Activated T-helper 17 cell treated with anti-CD3 and anti-CD28 coated beads, Interleukin-2, amount 50 U/mL, for 72 hours (primary cell): ENCODE results near the gene KRTAP5-11. TPM values are rescaled to one million over a fixed set of nuclear protein-coding genes. Genes with fewer than 3 reads are reported as not detected.
"Not testable (repeated sequence)": the region's sequence is repeated elsewhere in the genome, so short reads cannot be mapped to it uniquely, and the experiment has no call there.

Source experiments
- ATAC-seq: fragments of 150-1000 bp; cut with Tn5 transposase; replicated peaks from 2 replicates; pipeline ENCODE4 v1.10.0; 2021; ENCODE audit warnings: mild to moderate bottlenecking, moderate library complexity
- H3K27ac Mint-ChIP-seq: one replicate; pipeline ENCODE4 v1.8.0; 2022; ENCODE audit warnings: mixed read lengths
- H3K27me3 Mint-ChIP-seq: one replicate; pipeline ENCODE4 v1.8.0; 2022; ENCODE audit warnings: mixed read lengths
- H3K36me3 Mint-ChIP-seq: one replicate; pipeline ENCODE4 v1.8.0; 2022; ENCODE audit warnings: low read depth, mild to moderate bottlenecking, mixed read lengths
- H3K4me1 Mint-ChIP-seq: one replicate; pipeline ENCODE4 v1.8.0; 2022; ENCODE audit warnings: mixed read lengths
- H3K4me3 Mint-ChIP-seq: one replicate; pipeline ENCODE4 v1.8.0; 2022; ENCODE audit warnings: mild to moderate bottlenecking, mixed read lengths
- H3K9me3 Mint-ChIP-seq: one replicate; pipeline ENCODE4 v1.8.0; 2022; ENCODE audit warnings: mixed read lengths
- total RNA-seq, 2 donors: library from RNA; stranded (reverse); gene quantifications; one replicate each; pipeline ENCODE4 v1.2.3, GENCODE V29; 2022

KRTAP5-11 gene
- total RNA-seq, 2 donors from 2014 or later: not detected

DNA sequence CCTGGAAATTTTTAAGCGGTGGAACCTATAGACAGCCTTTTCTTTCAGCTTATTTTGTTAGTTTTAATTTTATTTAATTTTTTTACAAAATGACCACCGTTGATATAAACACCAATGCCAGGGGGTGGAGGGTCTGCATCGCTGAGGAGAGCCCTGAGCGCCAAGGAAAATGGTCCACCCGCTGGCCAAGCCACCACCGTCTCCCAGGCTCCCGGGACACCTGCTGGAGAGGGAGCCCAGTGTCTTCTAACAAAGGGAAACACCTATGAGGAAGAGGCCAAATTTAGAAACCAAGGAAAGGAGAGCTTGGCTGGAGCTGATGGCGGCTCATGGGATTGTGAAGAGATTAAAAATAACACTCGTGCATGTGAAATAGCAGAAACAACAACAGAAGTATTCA is 45.1 kb downstream of the KRTAP5-11 start:
- H3K9me3 Mint-ChIP-seq: peaks cover 5% of the 10 kb centered on the region
- no peak for ATAC-seq
- peaks cover 5% of the 10 kb centered on the region for H3K4me1 Mint-ChIP-seq
- no peak overlapping the region for H3K4me3 Mint-ChIP-seq
- no peaks in the 10 kb centered on the region for H3K36me3 Mint-ChIP-seq
- H3K27ac Mint-ChIP-seq: no peak overlapping the region
- H3K27me3 Mint-ChIP-seq: peaks cover 32% of the 10 kb centered on the region

DNA sequence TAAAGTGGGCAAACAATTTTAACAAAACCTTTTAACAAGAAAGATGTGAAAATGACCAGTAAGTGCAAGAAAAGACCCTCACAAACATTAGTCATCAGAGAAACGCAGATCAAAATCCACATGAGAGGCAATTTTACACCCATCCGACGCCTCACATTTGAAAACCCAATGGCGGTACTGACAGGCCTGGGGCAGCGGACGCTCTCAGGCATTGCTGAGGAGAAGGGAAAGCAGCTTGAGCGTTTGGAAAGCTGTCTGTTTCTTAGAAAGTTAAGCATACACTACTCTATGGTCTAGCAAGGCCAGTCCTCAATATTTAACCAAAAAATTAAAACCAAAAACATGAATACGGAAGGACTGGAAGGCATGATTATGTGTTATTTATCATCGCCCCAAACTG is 46.9 kb downstream of the KRTAP5-11 start:
- H3K4me1 Mint-ChIP-seq: no peaks in the 10 kb centered on the region
- H3K27ac Mint-ChIP-seq: no peak overlapping the region
- H3K9me3 Mint-ChIP-seq: no peaks in the 10 kb centered on the region
- peaks cover 19% of the 10 kb centered on the region for H3K27me3 Mint-ChIP-seq
- H3K36me3 Mint-ChIP-seq: no peaks in the 10 kb centered on the region
- no peak overlapping the region for H3K4me3 Mint-ChIP-seq
- ATAC-seq: no peak

DNA sequence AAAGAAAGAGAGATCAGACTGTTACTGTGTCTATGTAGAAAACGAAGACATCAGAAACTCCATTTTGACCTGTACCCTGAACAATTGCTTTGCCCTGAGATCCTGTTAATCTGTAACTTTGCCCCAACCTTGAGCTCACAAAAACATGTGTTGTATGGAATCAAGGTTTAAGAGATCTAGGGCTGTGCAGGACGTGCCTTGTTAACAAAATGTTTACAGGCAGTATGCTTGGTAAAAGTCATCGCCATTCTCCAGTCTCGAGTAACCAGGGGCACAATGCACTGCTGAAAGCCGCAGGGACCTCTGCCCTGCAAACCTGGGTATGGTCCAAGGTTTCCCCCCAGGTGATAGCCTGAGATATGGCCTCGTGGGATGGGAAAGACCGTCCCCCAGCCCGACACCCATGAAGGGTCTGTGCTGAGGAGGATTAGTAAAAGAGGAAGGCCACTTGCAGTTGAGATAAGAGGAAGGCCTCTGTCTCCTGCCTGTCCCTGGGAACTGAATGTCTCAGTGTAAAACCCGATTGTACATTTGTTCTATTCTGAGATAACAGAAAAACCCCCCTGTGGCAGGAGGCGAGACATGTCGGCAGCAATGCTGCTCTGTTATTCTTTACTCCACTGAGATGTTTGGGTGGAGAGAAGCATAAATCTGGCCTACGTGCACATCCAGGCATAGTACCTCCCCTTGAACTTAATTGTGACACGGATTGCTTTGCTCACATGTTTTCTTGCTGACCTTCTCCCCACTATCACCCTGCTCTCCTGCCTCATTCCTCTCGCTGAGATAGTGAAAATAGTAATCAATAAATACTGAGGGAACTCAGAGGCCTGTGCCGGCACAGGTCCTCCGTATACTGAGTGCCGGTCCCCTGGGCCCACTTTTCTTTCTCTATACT is 47.7 kb downstream of the KRTAP5-11 start:
- not testable (repeated sequence) for H3K4me3 Mint-ChIP-seq, ATAC-seq, H3K27ac Mint-ChIP-seq, H3K9me3 Mint-ChIP-seq, H3K36me3 Mint-ChIP-seq, H3K4me1 Mint-ChIP-seq
- H3K27me3 Mint-ChIP-seq: peaks cover 17% of the 10 kb centered on the region

DNA sequence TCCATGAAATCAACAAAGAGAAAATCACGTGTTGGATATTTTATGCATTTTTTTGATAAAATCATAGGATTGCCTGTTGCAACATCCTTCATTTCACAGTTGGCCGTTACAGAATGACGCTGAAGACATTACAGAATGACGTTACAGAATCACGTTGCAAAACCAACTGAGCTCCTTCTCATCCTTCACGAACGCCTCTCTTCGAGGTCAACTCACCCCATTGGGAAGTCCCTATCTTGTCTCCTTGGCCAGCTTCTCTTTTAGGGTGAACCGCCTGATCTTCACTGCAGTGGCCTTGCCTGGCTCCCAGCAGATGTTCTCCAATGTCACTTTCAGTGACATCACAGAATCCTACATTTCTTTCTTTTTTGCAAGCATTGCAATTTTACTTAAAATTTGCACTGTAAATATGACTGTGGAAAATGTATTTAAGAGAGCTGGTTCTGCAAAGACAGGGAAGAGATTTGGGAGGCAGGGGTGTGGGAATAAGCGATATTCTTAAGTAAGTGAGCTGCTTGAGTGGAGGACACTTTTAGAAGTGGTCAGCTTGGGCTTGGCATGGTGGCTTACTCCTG is 50.6 kb downstream of the KRTAP5-11 start:
- H3K27me3 Mint-ChIP-seq: peaks cover 8% of the 10 kb centered on the region
- no peak for ATAC-seq
- H3K27ac Mint-ChIP-seq: no peak overlapping the region
- no peaks in the 10 kb centered on the region for H3K36me3 Mint-ChIP-seq
- no peaks in the 10 kb centered on the region for H3K4me1 Mint-ChIP-seq
- no peak overlapping the region for H3K4me3 Mint-ChIP-seq
- H3K9me3 Mint-ChIP-seq: no peaks in the 10 kb centered on the region

Other genes starting within 250 kb of the KRTAP5-11 start
- 10 to 100 TPM; 38.8 to 67.1 TPM for gene DHCR7, start 134.5 kb downstream of the KRTAP5-11 start, total RNA-seq
- 100 to 1,000 TPM; 108 to 152 TPM for gene NADSYN1, start 129.7 kb downstream of the KRTAP5-11 start, total RNA-seq
- gene KRTAP5-7, start 55.6 kb downstream of the KRTAP5-11 start, total RNA-seq: under 1 TPM in 1 of 2 donors, not detected in 1; 0.17 TPM
- gene KRTAP5-8, start 44.9 kb downstream of the KRTAP5-11 start, total RNA-seq: under 1 TPM in 1 of 2 donors, not detected in 1; 0.50 TPM
- gene KRTAP5-9, start 34.5 kb downstream of the KRTAP5-11 start, total RNA-seq: under 1 TPM in 1 of 2 donors, not detected in 1; 0.22 TPM
- not detected for gene KRTAP5-10, start 17.3 kb downstream of the KRTAP5-11 start, total RNA-seq